Activated naive CD8-positive, alpha-beta T cell treated with anti-CD3 and anti-CD28 coated beads, Interleukin-2, amount 10 ng/mL, durations not matched to agents 7 days and 5 days (primary cell): Measurements from ENCODE around the gene ARL6IP1. TPM values are rescaled to one million over a fixed set of nuclear protein-coding genes. Genes with fewer than 3 reads are reported as not detected.
"Not testable (repeated sequence)": the region's sequence is repeated elsewhere in the genome, so short reads cannot be mapped to it uniquely, and the experiment has no call there.

Experiments used
- ATAC-seq: fragments of 150-1000 bp; cut with Tn5 transposase; one replicate; pipeline ENCODE4 v1.10.0; 2021; ENCODE audit warnings: low read depth, moderate library complexity
- POLR2A ChIA-PET: fragments of 350-600 bp; sonication (Branson Sonifier 250); formaldehyde crosslinking; loops from one replicate; lab custom pipeline; 2021; ENCODE audit warnings: antibody characterized with exemption; lab: Charles Lee
- DNase-seq: peaks from one replicate; pipeline ENCODE4 v3.0.0; 2021
- H3K27ac Mint-ChIP-seq: one replicate; pipeline ENCODE4 v1.8.0; 2022; ENCODE audit warnings: mild to moderate bottlenecking, mixed read lengths
- H3K27me3 Mint-ChIP-seq: one replicate; pipeline ENCODE4 v1.8.0; 2022; ENCODE audit warnings: mild to moderate bottlenecking, moderate library complexity, mixed read lengths
- H3K36me3 Mint-ChIP-seq: one replicate; pipeline ENCODE4 v1.8.0; 2021; ENCODE audit warnings: mild to moderate bottlenecking, mixed read lengths
- H3K4me1 Mint-ChIP-seq: one replicate; pipeline ENCODE4 v1.8.0; 2021; ENCODE audit warnings: mixed read lengths
- H3K4me3 Mint-ChIP-seq: one replicate; pipeline ENCODE4 v1.8.0; 2022; ENCODE audit warnings: mild to moderate bottlenecking, moderate library complexity, mixed read lengths
- H3K9me3 Mint-ChIP-seq: one replicate; pipeline ENCODE4 v1.8.0; 2021; ENCODE audit warnings: mixed read lengths
- total RNA-seq, 2 experiments: library from RNA; stranded (reverse); gene quantifications; one replicate each; pipeline ENCODE4 v1.2.3, GENCODE V29; 2021

ARL6IP1 gene
- total RNA-seq, 2 experiments from 2014 or later, result 176 to 182 TPM

- H3K9me3 Mint-ChIP-seq, H3K4me3 Mint-ChIP-seq, DNase-seq, H3K27me3 Mint-ChIP-seq, H3K4me1 Mint-ChIP-seq, ATAC-seq, H3K27ac Mint-ChIP-seq, POLR2A ChIA-PET, H3K36me3 Mint-ChIP-seq: not testable (repeated sequence)
These were observed 26.7 kb downstream of the ARL6IP1 start for GRCh38 chr16:18774651-18775050.

- H3K9me3 Mint-ChIP-seq, H3K27me3 Mint-ChIP-seq, H3K27ac Mint-ChIP-seq, POLR2A ChIA-PET, H3K36me3 Mint-ChIP-seq, H3K4me3 Mint-ChIP-seq, ATAC-seq, DNase-seq: not testable (repeated sequence)
- peaks cover 10% of the 10 kb centered on the region for H3K4me1 Mint-ChIP-seq
These were observed 29.2 kb downstream of the ARL6IP1 start for GRCh38 chr16:18772171-18772570.

GRCh38 chr16:18770336-18770962, 30.9 kb downstream of the ARL6IP1 start:
- not testable (repeated sequence) for H3K27ac Mint-ChIP-seq, ATAC-seq, H3K36me3 Mint-ChIP-seq, H3K9me3 Mint-ChIP-seq, H3K27me3 Mint-ChIP-seq, DNase-seq, H3K4me3 Mint-ChIP-seq
- POLR2A ChIA-PET, result interaction anchor here (1.4 kb wide), 1 partner anchor 19 kb away, joined by 5 read pairs; the partner anchor contains the start of gene RPS15A
- peaks cover 12% of the 10 kb centered on the region for H3K4me1 Mint-ChIP-seq

GRCh38 chr16:18767217-18767616, 34.1 kb downstream of the ARL6IP1 start:
- not testable (repeated sequence) for DNase-seq, H3K9me3 Mint-ChIP-seq, H3K36me3 Mint-ChIP-seq, H3K27me3 Mint-ChIP-seq
- peak; percentile 87 for ATAC-seq
- POLR2A ChIA-PET, result interaction anchor here (0.7 to 1.6 kb wide), 2 partner anchors 22 to 34 kb away, joined by 3 to 4 read pairs; partner anchors contain the start of gene ARL6IP1
- peak overlapping the region; percentile 60 for H3K27ac Mint-ChIP-seq
- H3K4me3 Mint-ChIP-seq, result peak overlapping the region; percentile 32
- H3K4me1 Mint-ChIP-seq, result peaks cover 12% of the 10 kb centered on the region

GRCh38 chr16:18762713-18763112, 38.6 kb downstream of the ARL6IP1 start:
- H3K27me3 Mint-ChIP-seq, POLR2A ChIA-PET, H3K4me3 Mint-ChIP-seq, ATAC-seq, H3K9me3 Mint-ChIP-seq, DNase-seq, H3K36me3 Mint-ChIP-seq, H3K27ac Mint-ChIP-seq: not testable (repeated sequence)
- peaks cover 11% of the 10 kb centered on the region for H3K4me1 Mint-ChIP-seq

- peak overlapping the region; percentile 33 for H3K27ac Mint-ChIP-seq
- H3K4me3 Mint-ChIP-seq, result peak overlapping the region; percentile 45
- peaks cover 18% of the 10 kb centered on the region for H3K4me1 Mint-ChIP-seq
- POLR2A ChIA-PET, H3K36me3 Mint-ChIP-seq, H3K9me3 Mint-ChIP-seq, H3K27me3 Mint-ChIP-seq: not testable (repeated sequence)
- ATAC-seq (peak; percentile 77), DNase-seq (peak; percentile 59)
These were observed 41.5 kb downstream of the ARL6IP1 start for GRCh38 chr16:18759598-18760520.

GRCh38 chr16:18757960-18758660, 43.2 kb downstream of the ARL6IP1 start:
- POLR2A ChIA-PET, result interaction anchor here (1.0 kb wide), 1 partner anchor 26 kb away, joined by 3 read pairs; no protein-coding TSS in a partner anchor
- Mint-ChIP-seq H3K4me3 (peak overlapping the region; percentile 50), H3K27ac (peak overlapping the region; percentile 87), H3K4me1 (peaks cover 18% of the 10 kb centered on the region)
- peak; percentile 65 for ATAC-seq
- not testable (repeated sequence) for H3K9me3 Mint-ChIP-seq, H3K27me3 Mint-ChIP-seq, DNase-seq, H3K36me3 Mint-ChIP-seq

GRCh38 chr16:18756639-18757038, 44.7 kb downstream of the ARL6IP1 start:
- POLR2A ChIA-PET, H3K36me3 Mint-ChIP-seq, H3K27me3 Mint-ChIP-seq, ATAC-seq, DNase-seq, H3K9me3 Mint-ChIP-seq: not testable (repeated sequence)
- peak overlapping the region; percentile 87 for H3K27ac Mint-ChIP-seq
- H3K4me3 Mint-ChIP-seq, result peak overlapping the region; percentile 60
- H3K4me1 Mint-ChIP-seq, result peaks cover 18% of the 10 kb centered on the region

GRCh38 chr16:18742870-18743269, 58.5 kb downstream of the ARL6IP1 start:
- not testable (repeated sequence) for H3K4me3 Mint-ChIP-seq, ATAC-seq, H3K9me3 Mint-ChIP-seq

More at GRCh38 chr16:18742870-18743269, 58.5 kb downstream of the ARL6IP1 start:
- H3K36me3 Mint-ChIP-seq, H3K4me1 Mint-ChIP-seq, H3K27ac Mint-ChIP-seq, DNase-seq, POLR2A ChIA-PET, H3K27me3 Mint-ChIP-seq: not testable (repeated sequence)

Other genes starting within 250 kb of the ARL6IP1 start
- gene NOMO2, start 239.5 kb downstream of the ARL6IP1 start, total RNA-seq, result 10 to 100 TPM; 67.3 to 72.1 TPM
- gene RPS15A, start 11.2 kb downstream of the ARL6IP1 start, total RNA-seq, result 1,000 to 10,000 TPM; 1,969 to 2,023 TPM
- 100 to 1,000 TPM; 130 to 132 TPM for gene SMG1, start 124.9 kb upstream of the ARL6IP1 start, total RNA-seq
- not detected for gene TMC7, start 182.4 kb upstream of the ARL6IP1 start, total RNA-seq